Fibroblast of mammary gland (primary cell): Measurements from ENCODE around the gene GNB3.

Experiments
- DNase-seq: peaks from one replicate; pipeline ENCODE4 v3.0.0-alpha.2; 2010; ENCODE audit warnings: low read depth
- H3K4me3 ChIP-seq: 2 replicates; pipeline ENCODE4 v1.5.1; 2011; ENCODE audit warnings: low read depth, mild to moderate bottlenecking, low read length, moderate library complexity; ENCODE audit not compliant: control insufficient read depth
- CTCF ChIP-seq: conservative IDR thresholded peaks from 2 replicates; pipeline ENCODE4 v1.5.1; 2011; ENCODE audit warnings: low read depth, low read length, inconsistent platforms; ENCODE audit not compliant: control insufficient read depth, insufficient read depth

Gene GNB3

GRCh38 chr12:6894321-6894720, 53.6 kb downstream of the GNB3 start:
- no peak overlapping the region for H3K4me3 ChIP-seq
- no peak for TF ChIP-seq CTCF
- DNase-seq: no peak
